Posterior vena cava (tissue), 2 donors: ENCODE results near the gene CHST11. TPM values are rescaled to one million over a fixed set of nuclear protein-coding genes. Genes with fewer than 3 reads are reported as not detected.

Source experiments
- DNase-seq: peaks from one replicate; pipeline ENCODE4 v3.0.0-alpha.2; 2020; ENCODE audit warnings: low spot score
- intact Hi-C, 2 donors: fragments of 100-400 bp; cut with DNase I; formaldehyde crosslinking; loops; one replicate each; pipeline versions ENCODE4 v1.14.1 to v1.14.2; 2022 to 2023
- microRNA-seq, 2 donors: library from miRNA; unstranded; fragments of <30 nt; microRNA quantifications; one replicate each; pipeline ENCODE4 v1.2.0, GENCODE V29; 2020 to 2021; ENCODE audit warnings: borderline microRNAs expressed in 2 of 2
- total RNA-seq, 2 donors: library from RNA; stranded (reverse); fragmentation: NEBNext Ultra II Directional; extraction: Animal tissue kit (Norgen Biotek cat#: 25700); gene quantifications; one replicate each; pipeline ENCODE4 v1.2.1, GENCODE V29; 2021
- donor health status: DM: yes; HTN: yes; CAD: no.
- donor health status: DM: yes; HTN: yes; CAD: no.

Gene CHST11
- total RNA-seq, 2 donors from 2014 or later: 17.1 to 17.4 TPM

- DNase-seq: no peak
- intact Hi-C loops: loop anchor here in 1 of 2 donors (5.0 kb wide), 1 partner anchor 502 kb away; no protein-coding TSS in a partner anchor
Observed at GRCh38 chr12:104809706-104810385, 353.1 kb downstream of the CHST11 start.

Small RNAs within 50 kb of the gene (microRNA-seq; reads per million reads assigned to microRNA genes)
- gene MIR3922: 0 to 0.65 reads per million in 2 donors

Other genes with a start within 250 kb of the CHST11 start
- gene TXNRD1, start 241.2 kb upstream of the CHST11 start, total RNA-seq: 100 to 1,000 TPM; 107 to 185 TPM
- gene EID3, start 153.2 kb upstream of the CHST11 start, total RNA-seq: 1 to 10 TPM; 6.0 to 6.1 TPM